ENCODE measurements around the gene PTPRD. TPM values are rescaled to one million over a fixed set of nuclear protein-coding genes. Genes with fewer than 3 reads are reported as not detected.

Gene PTPRD
- total and polyA plus RNA-seq, 2 donors (not counting 1 experiment from before 2014, with no cell fraction given) = not detected

DNA sequence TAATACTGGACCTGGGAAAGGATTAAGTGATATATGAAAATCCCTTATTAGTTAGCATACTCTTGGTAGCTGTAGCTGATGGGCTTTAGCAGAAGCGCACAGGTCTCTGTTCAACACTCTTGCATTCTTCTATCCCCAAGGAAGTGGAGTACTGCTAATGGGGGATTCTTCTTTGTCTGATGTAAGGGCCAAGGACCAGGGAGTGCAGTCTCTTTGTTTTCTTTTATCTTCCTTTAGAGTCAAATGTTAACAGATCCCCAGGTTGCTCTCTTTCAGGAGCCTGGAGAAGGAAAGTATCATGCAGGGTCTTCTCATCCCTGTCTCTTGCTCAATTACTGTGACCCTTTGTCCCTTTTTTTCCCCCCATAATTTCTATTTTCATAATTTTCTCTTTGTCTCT, 1666.3 kb downstream of the PTPRD start:
- Histone ChIP-seq H3K4me1 (ENCODE audit: control insufficient read depth in 2 of 2, insufficient read depth in 2 of 2, low read length in 2 of 2) (no peaks in the 10 kb centered on the region), H3K79me2 (ENCODE audit: control insufficient read depth, insufficient read depth, low read length) (no peaks in the 10 kb centered on the region), H2AFZ (ENCODE audit: insufficient read depth, low read depth, low read length, poor library complexity, severe bottlenecking) (no peak overlapping the region), H4K20me1 (ENCODE audit: control insufficient read depth, insufficient read depth, low read length, poor library complexity, severe bottlenecking) (no peaks in the 10 kb centered on the region), H3K27ac (ENCODE audit: low read length in 2 of 2) (no peak overlapping the region), H3K9me3 (ENCODE audit: control extremely low read depth in 1 of 3, control insufficient read depth in 2 of 3, insufficient read depth in 1 of 3, low read length in 2 of 3) (no peaks in the 10 kb centered on the region), H3K27me3 (replicated peaks in 1 of 4; ENCODE audit: control extremely low read depth in 1 of 4, control insufficient read depth in 3 of 4, insufficient read depth in 4 of 4, low read length in 3 of 4) (no peaks in the 10 kb centered on the region), H3K36me3 (replicated peaks in 1 of 2; ENCODE audit: control extremely low read depth in 1 of 2, control insufficient read depth in 1 of 2, extremely low read depth in 1 of 2, insufficient read depth in 2 of 2, low read length in 1 of 2) (no peaks in the 10 kb centered on the region), H3K4me3 (ENCODE audit: control extremely low read depth in 1 of 5, extremely low read depth in 1 of 5, insufficient read depth in 1 of 5, low read depth in 2 of 5, low read length in 4 of 5) (no peak overlapping the region), H3K9ac (ENCODE audit: low read length) (no peak overlapping the region), H3K4me2 (replicated peaks; ENCODE audit: low read depth, low read length, poor library complexity, severe bottlenecking) (no peak overlapping the region)
- Mint-ChIP-seq H3K4me3 (no peak overlapping the region), H3K9me3 (ENCODE audit: insufficient read depth) (no peaks in the 10 kb centered on the region), H3K27ac (no peak overlapping the region), H3K27me3 (no peaks in the 10 kb centered on the region), H3K4me1 (no peaks in the 10 kb centered on the region)
- ChIA-PET POLR2A (no interaction called here), CTCF (no interaction called here)
- intact Hi-C loops (cut with micrococcal nuclease) = no loop called here
- no CpG with 5 or more reads among the region's 1 CpG for WGBS (ENCODE audit: insufficient coverage)
- no peak for TF ChIP-seq EZH2 (IDR thresholded peaks at IDR 0.05; ENCODE audit: borderline replicate concordance, insufficient read depth, low read depth, low read length, poor library complexity, severe bottlenecking)
- TF ChIP-seq, protein P1, sequence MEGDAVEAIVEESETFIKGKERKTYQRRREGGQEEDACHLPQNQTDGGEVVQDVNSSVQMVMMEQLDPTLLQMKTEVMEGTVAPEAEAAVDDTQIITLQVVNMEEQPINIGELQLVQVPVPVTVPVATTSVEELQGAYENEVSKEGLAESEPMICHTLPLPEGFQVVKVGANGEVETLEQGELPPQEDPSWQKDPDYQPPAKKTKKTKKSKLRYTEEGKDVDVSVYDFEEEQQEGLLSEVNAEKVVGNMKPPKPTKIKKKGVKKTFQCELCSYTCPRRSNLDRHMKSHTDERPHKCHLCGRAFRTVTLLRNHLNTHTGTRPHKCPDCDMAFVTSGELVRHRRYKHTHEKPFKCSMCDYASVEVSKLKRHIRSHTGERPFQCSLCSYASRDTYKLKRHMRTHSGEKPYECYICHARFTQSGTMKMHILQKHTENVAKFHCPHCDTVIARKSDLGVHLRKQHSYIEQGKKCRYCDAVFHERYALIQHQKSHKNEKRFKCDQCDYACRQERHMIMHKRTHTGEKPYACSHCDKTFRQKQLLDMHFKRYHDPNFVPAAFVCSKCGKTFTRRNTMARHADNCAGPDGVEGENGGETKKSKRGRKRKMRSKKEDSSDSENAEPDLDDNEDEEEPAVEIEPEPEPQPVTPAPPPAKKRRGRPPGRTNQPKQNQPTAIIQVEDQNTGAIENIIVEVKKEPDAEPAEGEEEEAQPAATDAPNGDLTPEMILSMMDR (IDR thresholded peaks at IDR 0.05) = no peak
- ATAC-seq (ENCODE audit: low read depth) (no peak), DNase-seq (no peak)

DNA sequence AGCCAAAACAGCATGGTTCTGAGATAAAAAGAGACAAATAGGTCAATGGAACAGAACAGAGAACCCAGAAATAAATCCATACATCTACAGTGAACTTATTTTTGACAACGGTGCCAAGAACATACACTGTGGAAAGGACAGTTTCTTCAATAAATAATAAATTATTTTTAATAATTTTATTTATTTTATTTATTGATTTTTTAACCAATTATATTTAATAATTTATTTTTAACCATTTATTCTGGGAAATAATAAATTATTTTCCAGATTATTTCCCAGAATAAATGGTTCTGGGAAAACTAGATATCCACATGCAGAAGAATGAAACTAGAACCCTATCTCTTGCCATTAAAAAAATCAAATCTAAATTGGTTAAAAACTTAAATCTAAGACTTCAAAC, 1669.4 kb downstream of the PTPRD start:
- intact Hi-C loops (cut with micrococcal nuclease) = no loop called here
- Mint-ChIP-seq H3K4me3 (no peak overlapping the region), H3K27ac (no peak overlapping the region), H3K4me1 (no peaks in the 10 kb centered on the region), H3K9me3 (ENCODE audit: insufficient read depth) (no peaks in the 10 kb centered on the region), H3K27me3 (no peaks in the 10 kb centered on the region)
- no peak overlapping the region for H3K9ac ChIP-seq (ENCODE audit: low read length)
- H3K4me2 ChIP-seq (replicated peaks; ENCODE audit: low read depth, low read length, poor library complexity, severe bottlenecking) = no peak overlapping the region
- no CpG with 5 or more reads among the region's 1 CpG for WGBS (ENCODE audit: insufficient coverage)
- POLR2A ChIA-PET = no interaction called here
- DNase-seq = no peak
- H3K27me3 ChIP-seq (replicated peaks in 1 of 4; ENCODE audit: control extremely low read depth in 1 of 4, control insufficient read depth in 3 of 4, insufficient read depth in 4 of 4, low read length in 3 of 4) = no peaks in the 10 kb centered on the region
- H3K4me3 ChIP-seq (ENCODE audit: control extremely low read depth in 1 of 5, extremely low read depth in 1 of 5, insufficient read depth in 1 of 5, low read depth in 2 of 5, low read length in 4 of 5) = no peak overlapping the region
- no peaks in the 10 kb centered on the region for H3K79me2 ChIP-seq (ENCODE audit: control insufficient read depth, insufficient read depth, low read length)
- no peak for TF ChIP-seq EZH2 (IDR thresholded peaks at IDR 0.05; ENCODE audit: borderline replicate concordance, insufficient read depth, low read depth, low read length, poor library complexity, severe bottlenecking)
- TF ChIP-seq, protein P1 (IDR thresholded peaks at IDR 0.05) = no peak
- no peaks in the 10 kb centered on the region for H3K9me3 ChIP-seq (ENCODE audit: control extremely low read depth in 1 of 3, control insufficient read depth in 2 of 3, insufficient read depth in 1 of 3, low read length in 2 of 3)
- CTCF ChIA-PET = no interaction called here
- no peak for ATAC-seq (ENCODE audit: low read depth)
- no peak overlapping the region for H2AFZ ChIP-seq (ENCODE audit: insufficient read depth, low read depth, low read length, poor library complexity, severe bottlenecking)
- no peaks in the 10 kb centered on the region for H3K4me1 ChIP-seq (ENCODE audit: control insufficient read depth in 2 of 2, insufficient read depth in 2 of 2, low read length in 2 of 2)
- no peak overlapping the region for H3K27ac ChIP-seq (ENCODE audit: low read length in 2 of 2)
- no peaks in the 10 kb centered on the region for H3K36me3 ChIP-seq (replicated peaks in 1 of 2; ENCODE audit: control extremely low read depth in 1 of 2, control insufficient read depth in 1 of 2, extremely low read depth in 1 of 2, insufficient read depth in 2 of 2, low read length in 1 of 2)
- no peaks in the 10 kb centered on the region for H4K20me1 ChIP-seq (ENCODE audit: control insufficient read depth, insufficient read depth, low read length, poor library complexity, severe bottlenecking)

Data from B cell (primary cell).